Stimulated activated CD8-positive, alpha-beta memory T cell treated with anti-CD3 and anti-CD28 coated beads, Interleukin-4, amount 100 ng/mL, for 1 hour (primary cell): ENCODE measurements around the gene NGRN.
"Not testable (repeated sequence)": the region's sequence is repeated elsewhere in the genome, so short reads cannot be mapped to it uniquely, and the experiment has no call there.

Experiments used
- DNase-seq, 2 donors: peaks; one replicate each; pipeline ENCODE4 v3.0.0-alpha.2; 2020; ENCODE audit warnings: low read depth in 2 of 2, low spot score in 1 of 2

NGRN gene

GRCh38 chr15:90233387-90234095 is 31.9 kb upstream of the NGRN start, which contains the start of gene CIB1:
TSS of gene CIB1 (minus strand) at chr15:90233941. CDS start at chr15:90233885, 56 bp downstream.
- peak in 1 of 2 donors; percentile 24 for DNase-seq

GRCh38 chr15:90234096-90234988 is 31.1 kb upstream of the NGRN start, which contains the start of gene GDPGP1:
TSS of gene GDPGP1 (plus strand) at chr15:90234209. CDS start at chr15:90240909, 6,700 bp downstream.
- DNase-seq = peak; percentile 80 to 92

- no peak for DNase-seq
These were observed 26.1 kb upstream of the NGRN start for GRCh38 chr15:90239371-90239770.

DNA sequence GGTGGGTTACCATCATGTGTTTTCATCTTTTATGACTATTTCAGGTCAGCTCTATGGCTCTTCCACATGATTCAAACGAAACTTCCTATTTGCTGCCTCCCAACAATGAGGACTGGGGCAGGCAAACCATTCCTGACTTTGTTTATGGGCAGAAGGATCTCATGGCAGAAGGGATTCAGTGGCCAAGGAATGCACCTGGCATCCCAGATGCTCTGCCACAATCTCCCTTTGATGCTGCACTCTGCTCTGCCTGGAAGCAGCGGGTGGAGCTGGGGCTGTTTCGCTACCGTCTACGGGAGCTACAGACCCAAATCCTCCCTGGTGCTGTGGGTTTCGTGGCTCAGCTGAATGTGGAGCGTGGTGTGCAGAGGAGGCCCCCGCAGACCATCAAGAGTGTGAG is 24.6 kb upstream of the NGRN start:
- DNase-seq = no peak

DNA sequence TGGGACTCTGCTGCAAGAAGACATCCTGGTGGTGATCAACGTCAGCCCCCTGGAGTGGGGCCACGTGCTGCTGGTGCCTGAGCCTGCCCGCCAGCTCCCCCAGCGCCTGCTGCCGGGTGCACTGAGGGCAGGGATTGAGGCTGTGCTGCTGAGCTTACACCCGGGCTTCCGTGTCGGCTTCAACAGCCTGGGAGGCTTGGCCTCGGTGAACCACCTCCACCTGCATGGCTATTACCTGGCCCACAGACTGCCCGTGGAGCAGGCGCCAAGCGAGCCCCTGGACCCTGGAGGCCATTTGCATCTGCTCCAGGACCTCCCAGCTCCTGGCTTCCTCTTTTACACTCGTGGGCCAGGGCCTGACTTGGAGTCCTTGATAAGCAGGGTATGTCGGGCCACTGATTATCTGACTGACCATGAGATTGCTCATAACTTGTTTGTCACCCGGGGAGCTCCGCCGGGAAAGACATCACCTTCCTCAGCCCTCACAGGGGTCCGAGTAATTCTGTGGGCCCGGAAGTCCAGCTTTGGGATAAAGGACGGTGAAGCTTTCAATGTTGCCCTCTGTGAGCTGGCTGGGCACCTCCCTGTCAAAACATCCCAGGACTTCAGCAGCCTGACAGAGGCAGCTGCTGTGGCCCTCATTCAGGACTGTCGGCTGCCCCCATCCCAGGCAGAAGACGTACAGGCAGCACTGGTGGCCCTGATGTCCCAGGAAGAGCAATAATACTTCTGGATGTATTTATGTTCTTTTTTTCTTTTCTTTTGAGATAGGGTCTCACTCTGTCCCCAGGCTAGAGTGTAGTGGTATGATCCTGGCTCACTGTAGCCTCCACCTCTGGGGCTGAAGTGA is 23.9 kb upstream of the NGRN start:
- DNase-seq = no peak

- no peak for DNase-seq
These were observed 21.4 kb upstream of the NGRN start for GRCh38 chr15:90243943-90244639.

DNA sequence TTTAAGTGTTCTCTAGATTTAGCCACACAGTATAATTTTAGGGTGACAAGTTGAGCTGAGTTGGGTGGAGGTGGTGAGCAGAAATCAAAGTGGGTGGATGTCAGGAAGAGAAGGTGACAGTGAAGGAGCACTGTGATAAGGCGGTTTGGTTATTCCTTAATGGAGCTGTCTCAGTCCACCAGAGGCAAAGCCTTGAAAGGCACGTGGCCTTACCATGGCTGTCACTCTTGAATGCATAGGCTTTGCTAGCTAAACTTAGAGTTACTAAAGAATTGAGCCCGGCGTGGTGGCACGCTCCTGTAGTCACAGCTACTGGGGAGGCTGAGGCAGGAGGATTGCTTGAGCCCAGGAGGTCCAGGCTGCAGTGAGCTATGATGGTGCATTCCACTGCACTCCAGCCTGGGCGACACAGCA is 16.7 kb upstream of the NGRN start:
- no peak for DNase-seq

DNA sequence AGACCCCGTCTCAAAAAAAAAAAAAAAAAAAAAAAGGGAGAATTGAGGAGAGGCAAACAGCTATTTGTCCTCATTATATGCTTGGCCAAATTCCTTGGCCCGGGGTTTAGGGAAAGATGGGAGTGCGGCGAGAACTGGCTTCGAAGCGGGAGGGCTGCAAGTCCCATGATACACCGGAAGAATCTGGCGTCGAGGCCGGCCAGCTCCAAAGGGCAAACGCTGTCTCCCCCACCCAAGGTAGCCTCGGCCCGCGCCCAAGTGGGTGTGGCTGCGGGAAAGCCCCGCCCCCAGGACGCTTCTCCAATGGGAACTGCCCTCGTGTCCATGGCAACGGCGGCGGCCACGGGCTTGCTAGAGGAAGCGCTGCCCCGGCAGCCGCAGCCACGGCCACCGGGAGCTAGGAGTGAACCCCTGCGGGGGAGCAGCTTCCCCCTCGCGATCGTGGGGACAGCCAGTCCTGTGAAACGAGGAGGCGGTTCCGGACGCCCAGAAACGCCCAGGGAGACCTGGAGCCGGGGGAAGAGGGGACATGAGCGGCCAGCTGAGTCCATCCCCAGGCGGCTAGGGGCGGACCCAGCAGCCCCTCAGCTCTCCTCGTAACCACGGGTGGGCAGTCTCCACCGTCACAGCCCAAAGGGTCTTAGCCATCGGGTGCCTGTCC is 16.1 kb upstream of the NGRN start, which contains the start of gene TTLL13:
TSS of gene TTLL13 (plus strand) at position 354 of the 661 bp plus-strand sequence. CDS start 1,075 bp downstream, outside the sequence.
- DNase-seq = peak in 1 of 2 donors; percentile 58

GRCh38 chr15:90257776-90258175 is 7.7 kb upstream of the NGRN start:
- DNase-seq = no peak

- DNase-seq = no peak
These were observed 5.9 kb upstream of the NGRN start for GRCh38 chr15:90259524-90259923.

GRCh38 chr15:90260731-90261130 is 4.7 kb upstream of the NGRN start:
- DNase-seq = not testable (repeated sequence)

- no peak for DNase-seq
These were observed 3.7 kb upstream of the NGRN start for GRCh38 chr15:90261811-90262210.

DNA sequence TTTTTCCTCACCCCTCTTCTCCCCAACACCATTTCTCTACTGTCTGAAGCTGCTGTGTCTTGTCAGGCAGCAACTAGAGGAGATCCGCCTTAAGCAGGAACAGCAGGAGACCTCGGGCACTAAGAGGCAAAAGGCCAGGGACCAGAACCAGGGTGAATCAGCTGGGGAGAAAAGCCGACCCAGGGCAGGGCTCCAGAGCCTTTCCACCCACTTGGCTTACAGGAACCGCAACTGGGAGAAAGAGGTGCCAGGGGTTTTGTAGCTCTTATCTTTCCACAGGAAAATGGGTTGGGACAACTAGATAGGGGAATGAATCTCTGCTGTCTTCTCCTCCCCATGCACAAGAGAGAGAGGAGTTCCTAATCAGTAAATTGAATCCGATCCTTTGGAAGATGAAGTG is 3.0 kb upstream of the NGRN start:
- no peak for DNase-seq

GRCh38 chr15:90264671-90265070 is 801 bp upstream of the NGRN start:
- no peak for DNase-seq

DNA sequence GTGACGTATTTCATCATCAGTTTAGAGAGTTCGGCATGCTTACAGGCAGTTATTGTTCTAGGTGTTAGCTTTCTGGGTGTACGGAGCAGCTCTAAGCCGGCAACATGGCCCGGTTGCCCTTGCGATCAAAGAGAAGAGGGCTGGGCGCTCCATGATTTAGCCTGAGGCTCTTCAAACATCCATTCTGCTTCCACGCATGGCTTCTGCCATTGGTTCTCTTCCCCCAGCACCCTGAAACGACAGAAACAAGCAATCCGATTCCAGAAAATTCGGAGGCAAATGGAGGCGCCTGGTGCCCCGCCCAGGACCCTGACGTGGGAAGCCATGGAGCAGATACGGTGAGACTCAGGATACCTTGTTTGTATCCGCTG is 574 bp downstream of the NGRN start:
- DNase-seq = peak in 1 of 2 donors; percentile 8

DNA sequence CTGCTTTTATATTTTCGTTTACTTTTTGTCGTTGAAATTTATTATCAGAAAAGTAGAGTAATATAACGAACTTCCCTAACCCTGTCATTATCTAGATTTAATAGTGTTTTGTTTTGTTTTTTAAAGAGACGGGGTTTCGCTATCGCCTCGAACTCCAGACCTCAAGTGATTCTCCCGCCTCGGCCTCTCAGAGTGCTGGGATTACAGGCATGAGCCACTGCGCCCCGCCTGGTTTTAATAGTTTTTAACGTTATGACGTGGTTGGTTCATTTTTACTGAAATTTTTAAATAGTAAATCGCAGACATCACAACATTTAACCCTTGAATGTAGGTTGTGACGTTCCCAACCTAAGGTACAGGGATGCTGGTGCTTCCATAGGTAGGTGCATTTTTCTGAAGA is 1.0 kb downstream of the NGRN start:
- DNase-seq = no peak

DNA sequence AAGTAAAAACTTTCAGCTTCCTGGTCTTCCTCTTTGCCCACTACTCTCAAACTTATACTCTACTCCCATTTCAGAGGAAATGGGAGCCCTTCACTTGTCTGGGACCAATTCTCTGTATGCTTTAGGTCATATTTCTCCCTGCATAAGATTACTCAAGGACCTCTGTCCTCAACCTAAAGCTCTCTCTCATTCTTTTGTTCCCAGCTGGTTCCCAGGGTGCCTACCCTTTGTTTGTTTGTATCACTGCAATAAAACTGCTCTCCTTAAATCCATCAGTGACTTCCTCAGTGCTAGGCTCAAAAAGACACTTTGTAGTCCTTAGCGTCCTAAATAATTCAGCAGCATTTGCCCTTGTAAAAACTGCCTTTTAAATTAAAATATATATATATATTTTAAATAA is 2.9 kb downstream of the NGRN start:
- DNase-seq = no peak

GRCh38 chr15:90270502-90271150 is 5.2 kb downstream of the NGRN start:
- DNase-seq = no peak

GRCh38 chr15:90271459-90272166 is 6.1 kb downstream of the NGRN start:
- no peak for DNase-seq
